Tracheal epithelial cell (primary cell): ENCODE measurements around the gene KCNJ6. TPM values are rescaled to one million over a fixed set of nuclear protein-coding genes. Genes with fewer than 3 reads are reported as not detected.

Source experiments
- total RNA-seq: library from RNA; depleted of rRNA; stranded (reverse); fragments of >200 nt; gene quantifications from 2 replicates; pipeline ENCODE4 v1.2.1, GENCODE V29; 2014

KCNJ6 gene, protein sequence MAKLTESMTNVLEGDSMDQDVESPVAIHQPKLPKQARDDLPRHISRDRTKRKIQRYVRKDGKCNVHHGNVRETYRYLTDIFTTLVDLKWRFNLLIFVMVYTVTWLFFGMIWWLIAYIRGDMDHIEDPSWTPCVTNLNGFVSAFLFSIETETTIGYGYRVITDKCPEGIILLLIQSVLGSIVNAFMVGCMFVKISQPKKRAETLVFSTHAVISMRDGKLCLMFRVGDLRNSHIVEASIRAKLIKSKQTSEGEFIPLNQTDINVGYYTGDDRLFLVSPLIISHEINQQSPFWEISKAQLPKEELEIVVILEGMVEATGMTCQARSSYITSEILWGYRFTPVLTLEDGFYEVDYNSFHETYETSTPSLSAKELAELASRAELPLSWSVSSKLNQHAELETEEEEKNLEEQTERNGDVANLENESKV
- total RNA-seq = not detected in 2 replicates

DNA sequence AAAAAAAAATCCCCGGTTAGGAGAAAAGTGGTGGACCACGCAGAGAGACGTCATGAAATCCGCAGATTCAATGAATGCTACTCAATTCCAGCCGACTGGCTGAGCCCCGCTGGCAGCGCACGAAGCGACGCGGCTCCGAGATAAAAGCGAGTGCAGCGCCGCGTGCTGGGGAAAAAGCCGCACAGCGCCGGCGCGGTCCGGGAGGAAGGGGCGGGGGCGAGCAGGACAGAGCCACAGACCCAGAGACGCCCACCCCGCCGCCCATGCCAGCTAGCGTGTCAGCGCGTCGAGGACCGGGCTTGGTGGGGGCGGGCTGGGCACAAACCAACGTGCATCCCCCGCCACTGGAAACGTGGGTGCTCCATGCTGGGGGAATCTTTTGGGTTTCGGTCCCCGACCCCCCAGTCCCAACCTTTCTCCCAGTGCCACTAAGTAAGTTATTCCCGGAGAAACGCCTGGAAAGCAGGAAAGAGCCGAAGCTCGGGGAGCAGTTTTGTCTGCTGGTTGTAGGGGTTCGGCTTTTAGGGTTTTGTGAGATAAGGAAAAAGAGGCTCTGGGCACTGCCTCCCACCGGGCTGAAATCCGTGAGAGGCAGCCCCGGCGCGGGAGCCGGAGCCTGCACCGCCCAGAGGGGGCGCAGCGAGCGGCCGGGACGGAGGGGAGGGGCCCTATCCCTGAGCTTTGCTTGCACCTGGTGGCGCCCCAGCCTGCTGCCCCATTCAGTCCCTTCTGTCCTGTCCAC is at the start of gene KCNJ6:
KCNJ6 (minus strand) TSS at position 148 of the 742 bp plus-strand sequence. CDS start 75,775 bp downstream, outside the sequence.

